Small intestine (tissue), 7 donors: ENCODE measurements around the gene MET. TPM values are rescaled to one million over a fixed set of nuclear protein-coding genes. Genes with fewer than 3 reads are reported as not detected.

Experiments used
- DNase-seq, 2 donors: peaks; one replicate each; pipeline versions ENCODE4 v3.0.0 to v3.0.0-alpha.2; 2013
- FAIRE-seq: peaks from 2 replicates; lab custom pipeline; 2012; peaks lifted over from hg19 to GRCh38; lab: Jason Lieb, UNC
- H3K27ac ChIP-seq, 3 donors: one replicate each; pipeline ENCODE4 v1.5.1; 2013; ENCODE audit warnings: low read length in 2 of 3, mild to moderate bottlenecking in 2 of 3, control low read depth in 1 of 3, inconsistent platforms in 1 of 3, low read depth in 1 of 3, moderate library complexity in 1 of 3
- H3K27me3 ChIP-seq, 3 donors: one replicate each; pipeline ENCODE4 v1.6.1; 2013; ENCODE audit warnings: low read length in 3 of 3, inconsistent platforms in 1 of 3; ENCODE audit not compliant: control insufficient read depth in 3 of 3, insufficient read depth in 3 of 3
- H3K36me3 ChIP-seq, 3 donors: one replicate each; pipeline ENCODE4 v1.6.1; 2013; ENCODE audit warnings: low read length in 3 of 3, inconsistent platforms in 1 of 3, low read depth in 1 of 3, mild to moderate bottlenecking in 1 of 3, moderate library complexity in 1 of 3; ENCODE audit not compliant: control insufficient read depth in 3 of 3, insufficient read depth in 2 of 3
- H3K4me1 ChIP-seq, 3 donors: one replicate each; pipeline ENCODE4 v1.6.1; 2013; ENCODE audit warnings: low read length in 2 of 3, inconsistent platforms in 1 of 3, low read depth in 1 of 3, mild to moderate bottlenecking in 1 of 3, moderate library complexity in 1 of 3; ENCODE audit not compliant: control insufficient read depth in 3 of 3, insufficient read depth in 2 of 3
- H3K4me3 ChIP-seq, 3 donors: one replicate each; pipeline ENCODE4 v1.5.1; 2013; ENCODE audit warnings: low read length in 3 of 3, control low read depth in 1 of 3, inconsistent platforms in 1 of 3, low read depth in 1 of 3, mild to moderate bottlenecking in 1 of 3, moderate library complexity in 1 of 3
- H3K9me3 ChIP-seq, 2 donors: one replicate each; pipeline ENCODE4 v1.6.1; 2013; ENCODE audit warnings: low read depth in 1 of 2, low read length in 1 of 2; ENCODE audit not compliant: control insufficient read depth in 2 of 2, insufficient read depth in 1 of 2
- WGBS, 3 donors: extraction: QIAGEN DNeasy Blood & Tissue Kit; methylation state at CpG; one replicate each; pipeline ENCODE4 v1.1.7; 2013; 5-methylcytosine and 5-hydroxymethylcytosine counted together
- polyA plus RNA-seq, 4 donors: library from polyadenylated mRNA; stranded (reverse) in 3 of 4; unstranded in 1 of 4; fragments of 200-250 nt in 3 of 4; fragments of 120-200 nt in 1 of 4; gene quantifications; one replicate each; pipeline versions ENCODE4 v1.2.1 to v1.2.3, GENCODE V29; 2013
- donor health status: healthy with polysubstance abuse.
- donor health status: control.
- donor health status: control.
- donor health status: Bipolar disorder and iron deficiency.
- donor health status: healthy.

MET gene
- polyA plus RNA-seq, 4 donors, result 2.7 to 13.4 (median 8.2) TPM

DNA sequence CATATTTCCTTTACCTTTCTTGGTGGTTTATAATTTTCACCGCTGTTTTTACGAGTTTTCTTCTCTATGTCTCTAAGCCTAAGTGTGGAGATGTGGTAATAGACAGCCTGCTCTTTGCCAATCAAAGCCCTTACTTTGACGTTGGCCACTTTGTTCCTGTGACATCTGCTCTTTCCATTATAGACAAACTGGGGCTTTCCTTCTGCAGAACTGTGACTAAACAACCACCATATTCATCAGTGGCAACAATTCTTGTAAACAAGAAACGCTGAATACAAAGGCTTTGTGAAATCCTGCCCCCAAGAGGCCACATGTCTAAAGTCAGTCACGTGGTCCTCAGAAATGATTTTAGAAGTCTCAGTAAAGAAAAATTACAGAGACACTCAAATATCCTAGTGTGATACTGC is 130.8 kb downstream of the MET start:
- Histone ChIP-seq H3K4me3 (no peak overlapping the region), H3K4me1 (peaks cover 5 to 53% (median 19%) of the 10 kb centered on the region in 3 donors), H3K36me3 (no peaks in the 10 kb centered on the region), H3K27me3 (no peaks in the 10 kb centered on the region), H3K27ac (no peak overlapping the region), H3K9me3 (no peaks in the 10 kb centered on the region)
- FAIRE-seq, result no peak
- 36 to 40% (median 39%) methylated on average over 5 of the region's 5 CpGs for WGBS, 3 donors
- DNase-seq, result peak; percentile 48 to 65

DNA sequence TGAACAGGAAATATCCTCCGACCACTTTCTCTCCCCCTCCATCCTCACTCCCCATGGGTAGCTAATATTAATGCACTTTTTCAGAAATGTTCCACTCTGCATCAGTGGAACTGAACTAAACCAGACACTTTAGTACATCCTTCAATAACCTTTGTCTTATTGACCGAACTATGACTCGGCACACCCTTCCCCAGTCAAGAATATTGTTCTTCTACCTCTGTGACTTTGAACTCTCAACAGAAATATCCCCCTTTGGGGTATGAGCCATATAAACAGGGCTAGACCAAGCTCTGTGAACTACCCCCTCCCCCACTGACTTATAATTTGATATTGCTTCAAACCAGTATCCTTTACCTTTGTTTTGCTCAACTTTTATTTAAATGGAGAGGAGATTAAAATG is 132.5 kb downstream of the MET start:
- peak overlapping the region in 1 of 3 donors; percentile 27 for H3K27ac ChIP-seq

GRCh38 chr7:116805100-116805544 is 133.1 kb downstream of the MET start:
- Histone ChIP-seq H3K27ac (peak overlapping the region; percentile 20 to 78 (median 27)), H3K9me3 (no peaks in the 10 kb centered on the region), H3K27me3 (no peaks in the 10 kb centered on the region), H3K4me1 (peaks cover 6 to 54% (median 14%) of the 10 kb centered on the region in 3 donors), H3K4me3 (no peak overlapping the region), H3K36me3 (no peaks in the 10 kb centered on the region)
- DNase-seq (peak; percentile 59 to 65), FAIRE-seq (no peak)
- WGBS, 3 donors, result 13 to 36% (median 32%) methylated on average over 7 of the region's 7 CpGs

More for the DNA sequence above, 132.5 kb downstream of the MET start:
- H3K4me3 ChIP-seq, result no peak overlapping the region
- H3K27me3 ChIP-seq, result no peaks in the 10 kb centered on the region
- DNase-seq, result peak; percentile 73 to 86
- H3K9me3 ChIP-seq, result no peaks in the 10 kb centered on the region
- no peaks in the 10 kb centered on the region for H3K36me3 ChIP-seq
- 28 to 69% (median 38%) methylated on average over 3 of the region's 3 CpGs for WGBS, 3 donors
- H3K4me1 ChIP-seq, result peaks cover 6 to 50% (median 14%) of the 10 kb centered on the region in 3 donors
- no peak for FAIRE-seq

- Histone ChIP-seq H3K9me3 (no peaks in the 10 kb centered on the region), H3K4me1 (peaks cover 4 to 57% (median 14%) of the 10 kb centered on the region in 3 donors), H3K27me3 (no peaks in the 10 kb centered on the region), H3K27ac (no peak overlapping the region), H3K36me3 (no peaks in the 10 kb centered on the region), H3K4me3 (no peak overlapping the region)
- 60 to 73% (median 68%) methylated on average over 7 of the region's 7 CpGs for WGBS, 3 donors
- FAIRE-seq (no peak), DNase-seq (no peak)
Measured at GRCh38 chr7:116806046-116806944, 134.3 kb downstream of the MET start.

GRCh38 chr7:116807011-116807560 is 135.1 kb downstream of the MET start:
- 74 to 86% (median 78%) methylated on average over 3 of the region's 3 CpGs for WGBS, 3 donors
- no peak for FAIRE-seq
- peaks cover 5 to 65% (median 14%) of the 10 kb centered on the region in 3 donors for H3K4me1 ChIP-seq
- no peaks in the 10 kb centered on the region for H3K9me3 ChIP-seq
- no peak overlapping the region for H3K4me3 ChIP-seq
- no peaks in the 10 kb centered on the region for H3K36me3 ChIP-seq
- DNase-seq, result no peak
- H3K27me3 ChIP-seq, result no peaks in the 10 kb centered on the region
- H3K27ac ChIP-seq, result no peak overlapping the region

GRCh38 chr7:116809636-116810266 is 137.8 kb downstream of the MET start:
- H3K4me1 ChIP-seq, result peaks cover 7 to 54% (median 11%) of the 10 kb centered on the region in 3 donors
- DNase-seq, result peak; percentile 93 to 94
- peak; percentile 30 for FAIRE-seq

GRCh38 chr7:116810267-116811116 is 138.5 kb downstream of the MET start:
- Histone ChIP-seq H3K27ac (peak overlapping the region; percentile 55 to 81 (median 66)), H3K4me1 (peaks cover 6 to 48% (median 7%) of the 10 kb centered on the region in 3 donors), H3K36me3 (no peaks in the 10 kb centered on the region), H3K9me3 (no peaks in the 10 kb centered on the region), H3K4me3 (no peak overlapping the region), H3K27me3 (no peaks in the 10 kb centered on the region)
- WGBS, 3 donors, result 9 to 47% (median 24%) methylated on average over 6 of the region's 6 CpGs
- FAIRE-seq (no peak), DNase-seq (peak; percentile 77 to 86)

More at GRCh38 chr7:116809636-116810266, 137.8 kb downstream of the MET start:
- Histone ChIP-seq H3K27ac (peak overlapping the region; percentile 55 to 81 (median 66)), H3K9me3 (no peaks in the 10 kb centered on the region), H3K36me3 (no peaks in the 10 kb centered on the region), H3K27me3 (no peaks in the 10 kb centered on the region), H3K4me3 (no peak overlapping the region)
- WGBS, 3 donors, result 21 to 70% (median 46%) methylated on average over 1 of the region's 1 CpG
